Activated CD8-positive, alpha-beta memory T cell treated with anti-CD3 and anti-CD28 coated beads for 36 hours (primary cell): ENCODE results near the gene HPN. TPM values are rescaled to one million over a fixed set of nuclear protein-coding genes. Genes with fewer than 3 reads are reported as not detected.

Experiments used
- CTCF ChIA-PET: fragments of 350-600 bp; sonication (Branson Sonifier 250); formaldehyde crosslinking; loops from one replicate; lab custom pipeline; 2021; ENCODE audit warnings: antibody characterized with exemption; lab: Charles Lee
- POLR2A ChIA-PET: fragments of 350-600 bp; sonication (Branson Sonifier 250); formaldehyde crosslinking; loops from one replicate; lab custom pipeline; 2021; ENCODE audit warnings: antibody characterized with exemption; lab: Charles Lee
- total RNA-seq, 2 experiments: library from RNA; stranded (reverse); gene quantifications; one replicate each; pipeline ENCODE4 v1.2.3, GENCODE V29; 2021

HPN gene
- total RNA-seq, 2 experiments from 2014 or later: not detected

- ChIA-PET CTCF (interaction anchor here (0.6 to 3.2 kb wide), 4 partner anchors 9 to 439 kb away, joined by 3 to 16 read pairs (median 3); no protein-coding TSS in a partner anchor), POLR2A (interaction anchor here (0.6 kb wide), 1 partner anchor 52 kb away, joined by 8 read pairs; no protein-coding TSS in a partner anchor)
Measured at GRCh38 chr19:35081201-35081600, 39.7 kb downstream of the HPN start.

GRCh38 chr19:35083691-35084508 lies 42.4 kb downstream of the HPN start:
- ChIA-PET POLR2A (no interaction called here), CTCF (no interaction called here)

DNA sequence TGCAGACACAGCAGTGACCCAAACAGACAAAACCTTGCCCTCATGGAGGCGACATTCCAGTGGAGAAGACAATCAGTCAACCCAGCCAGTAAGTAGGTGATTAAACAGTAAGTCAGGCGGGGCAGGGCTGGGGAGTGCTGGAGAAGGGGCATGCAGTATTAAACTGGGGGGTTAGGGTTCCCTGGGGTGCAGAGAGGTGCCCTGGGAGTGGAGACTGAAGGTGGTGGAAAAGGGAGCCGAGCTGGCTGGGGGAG lies 42.9 kb downstream of the HPN start:
- POLR2A ChIA-PET: no interaction called here
- CTCF ChIA-PET: no interaction called here

DNA sequence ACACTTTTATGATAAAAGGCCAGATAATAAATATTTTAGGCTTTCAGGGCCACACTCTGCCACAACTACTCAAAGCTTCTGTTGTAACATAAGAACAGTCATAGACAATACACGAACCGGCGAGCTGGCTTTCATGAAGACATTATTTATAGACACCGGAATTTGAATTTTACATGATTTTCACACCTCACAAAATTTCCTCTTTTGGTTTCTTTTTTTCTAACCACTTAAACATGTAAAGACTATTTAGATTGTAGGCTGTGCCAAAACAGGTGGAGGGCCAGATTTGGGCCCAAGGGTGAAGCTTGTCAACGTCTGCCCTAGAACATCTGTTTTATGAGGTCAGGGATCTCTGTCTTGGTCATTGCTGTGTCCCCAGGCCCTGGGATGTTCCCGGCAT lies 44.4 kb downstream of the HPN start:
- ChIA-PET CTCF (interaction anchor here (0.6 to 2.0 kb wide), 3 partner anchors 15 to 247 kb away, joined by 3 to 6 read pairs (median 3); no protein-coding TSS in a partner anchor), POLR2A (no interaction called here)

GRCh38 chr19:35086455-35086854 lies 44.9 kb downstream of the HPN start:
- ChIA-PET POLR2A (no interaction called here), CTCF (interaction anchor here (0.6 to 2.0 kb wide), 5 partner anchors 16 to 248 kb away, joined by 3 to 6 read pairs (median 3); no protein-coding TSS in a partner anchor)

- CTCF ChIA-PET: interaction anchor here (0.7 to 2.0 kb wide), 4 partner anchors 17 to 43 kb away, joined by 3 to 6 read pairs (median 4); no protein-coding TSS in a partner anchor
- POLR2A ChIA-PET: interaction anchor here (0.6 kb wide), 1 partner anchor 53 kb away, joined by 5 read pairs; no protein-coding TSS in a partner anchor
Measured at GRCh38 chr19:35087393-35087792, 45.9 kb downstream of the HPN start.

DNA sequence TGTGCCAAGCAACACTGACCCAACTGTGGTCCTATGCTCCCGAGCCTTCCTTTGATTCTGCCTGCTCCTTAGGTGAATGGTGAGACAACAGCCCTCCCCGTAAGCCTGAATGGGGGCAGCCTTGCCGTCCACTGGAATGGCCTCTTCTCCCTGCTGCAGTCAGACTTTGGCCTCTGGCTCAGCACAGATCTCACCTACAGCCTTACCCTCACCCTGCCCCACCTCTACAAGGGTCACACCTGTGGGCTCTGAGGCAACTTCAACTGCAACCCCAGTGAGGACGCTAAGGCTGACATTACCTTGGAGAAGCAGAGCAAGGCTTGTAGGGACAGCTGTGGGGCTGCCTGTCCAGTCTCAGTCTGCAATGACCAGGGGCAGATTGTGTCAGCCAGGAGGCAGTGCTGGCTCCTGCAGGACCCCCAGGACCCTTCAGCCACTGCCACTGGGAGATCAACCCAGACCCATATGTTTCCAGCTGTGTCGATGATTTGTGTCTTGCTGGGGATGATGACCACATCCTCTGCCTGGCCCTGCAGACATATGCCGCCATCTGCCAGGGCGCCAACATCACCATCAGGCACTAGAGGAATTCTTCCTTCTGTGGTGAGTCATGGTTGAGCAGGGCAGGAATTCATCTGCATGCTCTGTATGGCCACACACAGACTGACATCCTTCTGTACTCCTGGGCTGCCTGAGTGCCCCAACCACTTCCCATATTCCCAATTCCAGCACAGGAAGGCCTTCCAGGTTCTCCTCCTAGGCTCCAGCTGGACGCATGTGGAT lies 46.8 kb downstream of the HPN start:
- ChIA-PET CTCF (no interaction called here), POLR2A (no interaction called here)

- ChIA-PET CTCF (interaction anchor here (0.8 to 2.9 kb wide), 4 partner anchors 8 to 52 kb away, joined by 3 to 10 read pairs (median 3); no protein-coding TSS in a partner anchor), POLR2A (no interaction called here)
Measured at GRCh38 chr19:35089554-35089953, 48.0 kb downstream of the HPN start.

GRCh38 chr19:35090160-35090505 lies 48.6 kb downstream of the HPN start:
- ChIA-PET POLR2A (no interaction called here), CTCF (interaction anchor here (0.8 to 2.9 kb wide), 5 partner anchors 9 to 52 kb away, joined by 3 to 10 read pairs (median 3); no protein-coding TSS in a partner anchor)

DNA sequence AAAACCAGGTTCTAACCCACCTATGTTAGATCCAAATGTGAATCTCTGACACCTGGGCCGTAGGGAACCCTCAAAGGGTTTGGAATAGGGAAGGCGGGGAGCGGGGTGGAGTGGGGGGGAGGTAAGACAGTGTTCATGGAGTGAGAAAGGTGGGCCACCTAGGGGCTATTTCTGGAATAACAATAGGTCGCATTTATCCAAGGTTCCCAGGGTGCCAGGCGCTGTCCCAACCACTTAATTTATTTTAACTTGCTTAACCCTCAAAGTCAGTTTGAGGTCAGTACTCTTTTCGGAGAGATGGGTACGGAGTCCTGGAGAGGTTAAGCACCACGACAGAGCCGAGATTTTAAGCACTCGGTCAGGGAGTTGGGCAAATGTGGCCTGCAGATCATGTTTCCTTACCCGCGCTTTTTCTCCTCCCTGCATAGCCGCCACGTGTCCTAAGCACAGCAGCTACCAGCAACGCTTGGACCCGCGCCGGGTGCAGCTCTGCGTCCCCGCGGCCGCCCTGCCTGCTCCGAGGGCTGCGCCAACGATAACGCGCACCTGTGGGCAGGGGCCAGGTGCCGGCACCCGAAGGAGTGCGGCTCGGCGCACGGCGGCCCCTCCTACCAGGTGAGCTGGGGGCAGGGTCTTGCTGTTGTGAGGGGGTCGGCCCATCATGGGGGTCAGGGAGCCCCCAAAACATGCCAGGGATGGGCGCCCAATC lies 49.1 kb downstream of the HPN start:
- CTCF ChIA-PET: interaction anchor here (0.8 to 2.9 kb wide), 8 partner anchors 9 to 47 kb away, joined by 3 to 10 read pairs (median 4); no protein-coding TSS in a partner anchor
- POLR2A ChIA-PET: no interaction called here

DNA sequence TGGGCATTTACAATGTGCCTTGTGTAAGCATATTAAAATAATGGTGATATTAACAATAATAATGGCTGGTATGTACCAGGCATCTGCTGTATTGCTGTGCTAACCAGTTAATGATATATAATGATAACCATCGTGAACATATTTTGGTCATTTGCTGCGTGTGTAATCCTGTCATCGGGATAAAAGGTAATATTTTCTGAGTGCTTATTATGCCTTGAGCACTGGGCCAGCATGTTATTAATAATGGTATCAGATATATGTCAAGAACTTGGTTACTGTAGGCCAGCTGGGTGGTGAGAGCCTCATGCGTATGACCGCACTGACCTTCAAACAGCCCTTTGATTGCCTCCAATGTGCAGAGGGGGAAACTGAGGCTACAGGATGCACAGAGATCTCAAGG lies 51.9 kb downstream of the HPN start:
- POLR2A ChIA-PET: no interaction called here
- CTCF ChIA-PET: interaction anchor here (1.5 to 2.9 kb wide), 2 partner anchors 27 to 34 kb away, joined by 3 to 10 read pairs; no protein-coding TSS in a partner anchor

DNA sequence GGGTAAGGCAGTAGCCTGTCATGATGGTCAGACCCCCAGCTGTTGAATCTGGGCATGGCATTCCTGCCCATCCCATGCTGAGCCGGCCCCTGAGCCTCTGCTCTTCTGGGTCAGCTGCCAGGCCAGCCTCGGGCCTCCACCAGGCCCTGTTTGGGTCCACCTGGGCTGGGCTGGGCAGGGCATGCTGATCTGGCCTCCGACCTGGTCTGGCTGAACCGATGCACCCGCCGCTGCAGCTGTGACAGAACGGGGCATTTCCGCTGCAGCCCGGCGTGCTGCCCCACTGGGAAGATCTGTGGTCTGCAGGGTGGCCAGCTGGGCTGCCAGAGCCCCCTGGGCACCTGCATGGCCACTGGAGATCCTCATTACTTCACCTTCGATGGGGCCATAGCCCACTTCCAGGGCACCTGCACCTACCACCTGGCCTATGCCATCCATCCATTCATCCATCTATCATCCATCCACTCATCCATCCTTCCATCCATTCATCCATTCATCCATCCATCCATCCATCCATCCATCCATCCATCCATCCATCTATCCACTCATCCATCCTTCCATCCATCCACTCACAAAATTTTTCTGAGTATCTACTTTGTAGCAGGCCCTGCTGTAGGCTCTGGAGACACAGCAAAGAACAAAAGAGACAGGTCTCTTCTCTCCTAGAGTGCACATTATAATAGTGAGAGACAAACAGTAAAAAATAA lies 52.6 kb downstream of the HPN start:
- ChIA-PET CTCF (no interaction called here), POLR2A (no interaction called here)

GRCh38 chr19:35094656-35095055 lies 53.1 kb downstream of the HPN start:
- ChIA-PET POLR2A (no interaction called here), CTCF (no interaction called here)

- POLR2A ChIA-PET: no interaction called here
- CTCF ChIA-PET: no interaction called here
Measured at GRCh38 chr19:35095667-35096368, 54.3 kb downstream of the HPN start.

DNA sequence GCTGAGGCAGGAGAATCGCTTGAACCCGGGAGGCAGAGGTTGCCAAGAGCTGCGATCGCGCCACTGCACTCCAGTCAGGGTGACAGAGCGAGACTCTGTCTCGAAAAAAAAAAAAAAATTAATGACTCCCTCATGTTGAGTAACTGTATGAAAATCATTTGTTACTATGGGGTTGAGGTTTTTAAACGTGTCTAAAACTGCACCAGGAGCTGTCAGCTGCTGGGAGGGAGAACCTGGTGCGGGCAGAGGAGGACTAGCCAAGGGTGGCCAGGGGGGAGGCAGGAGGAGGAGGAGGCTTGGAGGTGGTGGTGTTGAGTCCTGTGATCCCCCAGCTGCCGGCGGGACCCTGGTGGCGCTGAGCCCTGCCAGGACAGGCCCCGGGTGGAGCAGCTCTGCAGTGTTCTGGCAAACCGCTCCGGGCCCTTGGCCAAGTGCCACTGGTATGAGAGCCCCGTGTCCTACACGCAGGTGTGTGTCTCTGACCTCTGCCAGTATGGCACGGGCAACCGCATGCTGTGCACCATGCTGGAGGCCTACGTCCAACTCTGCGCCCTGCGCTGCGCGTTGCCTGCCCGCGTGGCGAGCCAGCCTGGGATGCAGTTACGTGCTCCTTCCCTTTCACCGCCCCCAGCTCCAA lies 57.0 kb downstream of the HPN start:
- ChIA-PET CTCF (interaction anchor here (1.5 kb wide), 1 partner anchor 17 kb away, joined by 4 read pairs; no protein-coding TSS in a partner anchor), POLR2A (no interaction called here)

- ChIA-PET CTCF (interaction anchor here (1.5 kb wide), 1 partner anchor 16 kb away, joined by 4 read pairs; no protein-coding TSS in a partner anchor), POLR2A (no interaction called here)
Measured at GRCh38 chr19:35099155-35099896, 57.8 kb downstream of the HPN start.

- POLR2A ChIA-PET: no interaction called here
- CTCF ChIA-PET: interaction anchor here (1.3 kb wide), 1 partner anchor 9 kb away, joined by 3 read pairs; no protein-coding TSS in a partner anchor
Measured at GRCh38 chr19:35099897-35100275, 58.4 kb downstream of the HPN start.
